ENCODE measurements around the gene CTNND2.

The CTNND2 gene

DNA sequence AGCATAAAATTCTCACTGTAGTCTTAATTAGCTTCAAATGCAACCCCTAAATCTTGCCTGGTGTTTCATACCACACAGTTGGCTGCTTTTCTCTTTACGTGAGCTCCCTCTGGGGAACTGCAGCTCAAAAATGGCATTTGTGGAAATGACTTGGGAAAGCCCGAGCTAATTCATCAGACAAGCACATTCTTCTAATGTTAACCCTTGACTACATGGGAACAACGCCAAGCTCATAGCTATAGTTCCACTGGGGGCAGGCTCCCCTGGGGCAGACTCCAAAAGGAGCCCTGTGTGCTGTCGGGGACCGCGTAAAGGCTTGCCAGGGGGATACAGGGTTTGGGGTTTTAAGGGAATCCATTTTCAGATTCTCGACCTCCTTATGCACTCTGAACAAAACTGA is 841.8 kb downstream of the CTNND2 start:
- DNase-seq = peak; percentile 1
- Histone ChIP-seq H3K18ac (ENCODE audit: low read depth in 1 of 2, low read length in 2 of 2) (no peak overlapping the region), H4K91ac (ENCODE audit: low read length) (no peak overlapping the region), H2AK5ac (ENCODE audit: low read length, severe bottlenecking) (no peak overlapping the region), H3K9ac (ENCODE audit: low read length) (no peak overlapping the region), H3K4me2 (ENCODE audit: low read length, poor library complexity, severe bottlenecking) (no peak overlapping the region), H3K14ac (ENCODE audit: low read length in 2 of 2) (no peak overlapping the region), H3K27me3 (ENCODE audit: control insufficient read depth in 1 of 2, insufficient read depth in 1 of 2, low read length in 2 of 2) (peaks cover 0 to 3% of the 10 kb centered on the region in 2 experiments), H3K9me3 (ENCODE audit: control insufficient read depth, low read length) (no peaks in the 10 kb centered on the region), H2BK120ac (ENCODE audit: low read depth, low read length) (no peak overlapping the region), H3K4me3 (ENCODE audit: insufficient read depth in 1 of 2, low read depth in 1 of 2, low read length in 2 of 2) (no peak overlapping the region), H3K36me3 (ENCODE audit: control insufficient read depth in 1 of 2, insufficient read depth in 2 of 2, low read depth in 1 of 2, low read length in 2 of 2) (no peaks in the 10 kb centered on the region), H2BK12ac (ENCODE audit: low read length in 2 of 2) (no peak overlapping the region), H3K79me1 (replicated peaks; ENCODE audit: low read length, poor library complexity, severe bottlenecking) (no peaks in the 10 kb centered on the region), H4K8ac (ENCODE audit: low read length) (no peak overlapping the region), H3K4me1 (ENCODE audit: control insufficient read depth, insufficient read depth, low read depth, low read length) (peaks cover 2% of the 10 kb centered on the region), H2AFZ (ENCODE audit: low read depth, low read length) (no peak overlapping the region), H3K23ac (ENCODE audit: low read length in 2 of 2) (no peak overlapping the region), H2BK5ac (ENCODE audit: low read depth, low read length, poor library complexity, severe bottlenecking) (no peak overlapping the region), H3K4ac (ENCODE audit: low read depth in 1 of 2, low read length in 2 of 2) (no peak overlapping the region), H2BK15ac (ENCODE audit: low read depth, poor library complexity, severe bottlenecking) (no peak overlapping the region), H3K27ac (ENCODE audit: low read length, poor library complexity, severe bottlenecking) (peak overlapping the region; percentile 1)
- 46% methylated on average over 4 of the region's 7 CpGs for WGBS

DNA sequence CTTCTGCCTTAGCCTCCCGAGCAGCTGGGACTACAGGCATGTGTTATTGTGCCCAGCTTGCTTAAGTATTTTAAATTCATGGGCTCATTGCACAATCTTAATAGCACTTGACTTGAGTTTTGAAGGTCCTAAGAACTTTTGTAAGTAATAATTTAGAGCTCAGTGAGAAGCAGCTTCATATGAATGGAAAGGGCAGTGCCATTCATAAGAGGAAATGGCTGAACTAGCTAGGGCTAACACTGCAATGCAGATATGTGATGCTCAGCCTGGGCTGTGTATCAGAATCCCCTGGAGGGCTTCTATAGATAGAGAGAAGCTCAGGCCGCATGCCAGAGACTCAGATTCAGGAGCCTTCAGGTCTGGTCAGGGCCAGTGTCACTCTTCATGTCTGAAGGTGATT is 847.7 kb downstream of the CTNND2 start:
- no peak overlapping the region for H2AK5ac ChIP-seq (ENCODE audit: low read length, severe bottlenecking)
- no peaks in the 10 kb centered on the region for H3K36me3 ChIP-seq (ENCODE audit: control insufficient read depth in 1 of 2, insufficient read depth in 2 of 2, low read depth in 1 of 2, low read length in 2 of 2)
- WGBS = 83% methylated on average over 2 of the region's 2 CpGs
- H2BK120ac ChIP-seq (ENCODE audit: low read depth, low read length) = no peak overlapping the region
- H2BK15ac ChIP-seq (ENCODE audit: low read depth, poor library complexity, severe bottlenecking) = no peak overlapping the region
- no peak overlapping the region for H4K8ac ChIP-seq (ENCODE audit: low read length)
- no peak overlapping the region for H2BK12ac ChIP-seq (ENCODE audit: low read length in 2 of 2)
- no peak overlapping the region for H3K27ac ChIP-seq (ENCODE audit: low read length, poor library complexity, severe bottlenecking)
- H3K4me1 ChIP-seq (ENCODE audit: control insufficient read depth, insufficient read depth, low read depth, low read length) = no peaks in the 10 kb centered on the region
- H3K18ac ChIP-seq (ENCODE audit: low read depth in 1 of 2, low read length in 2 of 2) = no peak overlapping the region
- no peak overlapping the region for H2BK5ac ChIP-seq (ENCODE audit: low read depth, low read length, poor library complexity, severe bottlenecking)
- H2AFZ ChIP-seq (ENCODE audit: low read depth, low read length) = no peak overlapping the region
- H3K79me1 ChIP-seq (replicated peaks; ENCODE audit: low read length, poor library complexity, severe bottlenecking) = no peaks in the 10 kb centered on the region
- no peak overlapping the region for H4K91ac ChIP-seq (ENCODE audit: low read length)
- H3K9me3 ChIP-seq (ENCODE audit: control insufficient read depth, low read length) = no peaks in the 10 kb centered on the region
- no peak overlapping the region for H3K4me3 ChIP-seq (ENCODE audit: insufficient read depth in 1 of 2, low read depth in 1 of 2, low read length in 2 of 2)
- H3K23ac ChIP-seq (ENCODE audit: low read length in 2 of 2) = no peak overlapping the region
- H3K14ac ChIP-seq (ENCODE audit: low read length in 2 of 2) = no peak overlapping the region
- no peak overlapping the region for H3K4me2 ChIP-seq (ENCODE audit: low read length, poor library complexity, severe bottlenecking)
- no peak for DNase-seq
- H3K27me3 ChIP-seq (ENCODE audit: control insufficient read depth in 1 of 2, insufficient read depth in 1 of 2, low read length in 2 of 2) = peaks cover 3 to 10% of the 10 kb centered on the region in 2 experiments
- no peak overlapping the region for H3K4ac ChIP-seq (ENCODE audit: low read depth in 1 of 2, low read length in 2 of 2)
- H3K9ac ChIP-seq (ENCODE audit: low read length) = no peak overlapping the region

DNA sequence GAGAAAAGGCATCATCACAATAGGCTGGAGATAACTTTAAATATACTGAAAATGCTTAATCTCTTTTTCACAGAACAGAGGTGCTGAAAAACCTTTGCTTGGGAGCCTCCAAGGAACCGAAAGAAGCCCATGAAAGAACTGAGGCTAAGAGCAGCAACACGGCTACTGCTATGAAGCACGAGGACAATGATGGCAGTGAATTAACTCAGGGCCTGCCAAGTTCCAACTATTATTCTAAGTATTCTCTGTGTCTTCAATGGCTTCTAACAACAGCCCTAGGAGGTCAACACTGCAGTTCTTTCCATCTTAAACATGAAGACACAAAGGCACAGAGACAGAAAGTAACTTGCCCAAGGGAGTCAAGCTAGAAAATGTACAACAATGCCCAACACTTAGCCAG is 850.2 kb downstream of the CTNND2 start:
- H3K9ac ChIP-seq (ENCODE audit: low read length) = no peak overlapping the region
- H2BK15ac ChIP-seq (ENCODE audit: low read depth, poor library complexity, severe bottlenecking) = no peak overlapping the region
- H4K8ac ChIP-seq (ENCODE audit: low read length) = no peak overlapping the region
- no peak overlapping the region for H2AFZ ChIP-seq (ENCODE audit: low read depth, low read length)
- no peaks in the 10 kb centered on the region for H3K79me1 ChIP-seq (replicated peaks; ENCODE audit: low read length, poor library complexity, severe bottlenecking)
- no peaks in the 10 kb centered on the region for H3K36me3 ChIP-seq (ENCODE audit: control insufficient read depth in 1 of 2, insufficient read depth in 2 of 2, low read depth in 1 of 2, low read length in 2 of 2)
- H4K91ac ChIP-seq (ENCODE audit: low read length) = no peak overlapping the region
- no peak overlapping the region for H3K27ac ChIP-seq (ENCODE audit: low read length, poor library complexity, severe bottlenecking)
- no peak overlapping the region for H3K18ac ChIP-seq (ENCODE audit: low read depth in 1 of 2, low read length in 2 of 2)
- no peaks in the 10 kb centered on the region for H3K9me3 ChIP-seq (ENCODE audit: control insufficient read depth, low read length)
- no peak overlapping the region for H3K23ac ChIP-seq (ENCODE audit: low read length in 2 of 2)
- H3K14ac ChIP-seq (ENCODE audit: low read length in 2 of 2) = no peak overlapping the region
- H3K4me1 ChIP-seq (ENCODE audit: control insufficient read depth, insufficient read depth, low read depth, low read length) = no peaks in the 10 kb centered on the region
- DNase-seq = no peak
- H3K4ac ChIP-seq (ENCODE audit: low read depth in 1 of 2, low read length in 2 of 2) = no peak overlapping the region
- WGBS = 75% methylated on average over 3 of the region's 3 CpGs
- no peak overlapping the region for H3K4me3 ChIP-seq (ENCODE audit: insufficient read depth in 1 of 2, low read depth in 1 of 2, low read length in 2 of 2)
- H3K27me3 ChIP-seq (ENCODE audit: control insufficient read depth in 1 of 2, insufficient read depth in 1 of 2, low read length in 2 of 2) = peaks cover 3 to 10% of the 10 kb centered on the region in 2 experiments
- H2AK5ac ChIP-seq (ENCODE audit: low read length, severe bottlenecking) = no peak overlapping the region
- no peak overlapping the region for H2BK12ac ChIP-seq (ENCODE audit: low read length in 2 of 2)
- no peak overlapping the region for H2BK5ac ChIP-seq (ENCODE audit: low read depth, low read length, poor library complexity, severe bottlenecking)
- H3K4me2 ChIP-seq (ENCODE audit: low read length, poor library complexity, severe bottlenecking) = no peak overlapping the region
- no peak overlapping the region for H2BK120ac ChIP-seq (ENCODE audit: low read depth, low read length)

DNA sequence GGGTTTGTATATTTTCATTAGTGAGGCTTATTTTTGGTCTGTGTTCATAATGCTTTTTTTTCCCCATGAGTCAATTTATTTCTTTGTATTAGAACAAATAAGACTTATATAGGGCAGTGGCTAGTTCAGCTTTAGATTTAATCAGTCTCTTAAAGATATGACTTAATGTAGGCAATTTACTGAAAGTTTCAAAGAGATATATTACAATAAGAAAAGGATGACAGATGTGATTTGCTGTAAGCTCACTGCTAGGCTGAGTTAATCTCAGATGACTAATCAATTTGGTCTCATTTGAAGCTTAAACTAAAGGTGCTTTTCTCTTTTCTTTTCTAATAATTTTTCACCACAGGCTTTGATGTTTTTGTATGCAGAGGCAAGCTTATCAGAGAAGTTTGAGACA is 851.4 kb downstream of the CTNND2 start:
- no peak overlapping the region for H2AFZ ChIP-seq (ENCODE audit: low read depth, low read length)
- H3K4me1 ChIP-seq (ENCODE audit: control insufficient read depth, insufficient read depth, low read depth, low read length) = no peaks in the 10 kb centered on the region
- H3K27ac ChIP-seq (ENCODE audit: low read length, poor library complexity, severe bottlenecking) = no peak overlapping the region
- H4K91ac ChIP-seq (ENCODE audit: low read length) = no peak overlapping the region
- no peak overlapping the region for H3K4me3 ChIP-seq (ENCODE audit: insufficient read depth in 1 of 2, low read depth in 1 of 2, low read length in 2 of 2)
- H3K23ac ChIP-seq (ENCODE audit: low read length in 2 of 2) = no peak overlapping the region
- peaks cover 3 to 10% of the 10 kb centered on the region in 2 experiments for H3K27me3 ChIP-seq (ENCODE audit: control insufficient read depth in 1 of 2, insufficient read depth in 1 of 2, low read length in 2 of 2)
- H3K14ac ChIP-seq (ENCODE audit: low read length in 2 of 2) = no peak overlapping the region
- no peak overlapping the region for H3K4me2 ChIP-seq (ENCODE audit: low read length, poor library complexity, severe bottlenecking)
- H2BK15ac ChIP-seq (ENCODE audit: low read depth, poor library complexity, severe bottlenecking) = no peak overlapping the region
- H2BK5ac ChIP-seq (ENCODE audit: low read depth, low read length, poor library complexity, severe bottlenecking) = no peak overlapping the region
- no peak overlapping the region for H2BK12ac ChIP-seq (ENCODE audit: low read length in 2 of 2)
- H3K9me3 ChIP-seq (ENCODE audit: control insufficient read depth, low read length) = no peaks in the 10 kb centered on the region
- H2BK120ac ChIP-seq (ENCODE audit: low read depth, low read length) = no peak overlapping the region
- H3K79me1 ChIP-seq (replicated peaks; ENCODE audit: low read length, poor library complexity, severe bottlenecking) = no peaks in the 10 kb centered on the region
- no peak for DNase-seq
- no peak overlapping the region for H3K18ac ChIP-seq (ENCODE audit: low read depth in 1 of 2, low read length in 2 of 2)
- no peaks in the 10 kb centered on the region for H3K36me3 ChIP-seq (ENCODE audit: control insufficient read depth in 1 of 2, insufficient read depth in 2 of 2, low read depth in 1 of 2, low read length in 2 of 2)
- H2AK5ac ChIP-seq (ENCODE audit: low read length, severe bottlenecking) = no peak overlapping the region
- H3K9ac ChIP-seq (ENCODE audit: low read length) = no peak overlapping the region
- no peak overlapping the region for H4K8ac ChIP-seq (ENCODE audit: low read length)
- no peak overlapping the region for H3K4ac ChIP-seq (ENCODE audit: low read depth in 1 of 2, low read length in 2 of 2)
